ENCODE data around the gene PTPRCAP. TPM values are rescaled to one million over a fixed set of nuclear protein-coding genes. Genes with fewer than 3 reads are reported as not detected.

PTPRCAP gene
- total RNA-seq, 4 donors from 2014 or later = 5.6 to 7.2 (median 6.4) TPM

- no peak overlapping the region for H3K4me3 ChIP-seq (replicated peaks in 1 of 3)
- no peak overlapping the region for H3K27ac ChIP-seq
- no peak for DNase-seq
- intact Hi-C loops (cut with DNase I) = no loop called here
- no peaks in the 10 kb centered on the region for H3K27me3 ChIP-seq
- TF ChIP-seq CTCF (IDR thresholded peaks at IDR 0.05) (no peak), POLR2A (IDR thresholded peaks at IDR 0.05) (no peak)
- H3K36me3 ChIP-seq = peaks cover 42 to 43% of the 10 kb centered on the region in 2 donors
- 65 to 72% methylated on average over 6 of the region's 6 CpGs for WGBS, 2 donors
- H3K9me3 ChIP-seq = no peaks in the 10 kb centered on the region
- peaks cover 5 to 24% of the 10 kb centered on the region in 2 donors for H3K4me1 ChIP-seq
Measured at GRCh38 chr11:67436459-67437081, 912 bp downstream of the PTPRCAP start.

- Histone ChIP-seq H3K4me3 (replicated peaks in 1 of 3) (no peak overlapping the region), H3K4me1 (peaks cover 5 to 22% of the 10 kb centered on the region in 2 donors), H3K36me3 (peaks cover 40 to 46% of the 10 kb centered on the region in 2 donors), H3K9me3 (no peaks in the 10 kb centered on the region), H3K27ac (no peak overlapping the region), H3K27me3 (no peaks in the 10 kb centered on the region)
- intact Hi-C loops (cut with DNase I) = no loop called here
- no peak for TF ChIP-seq CTCF (IDR thresholded peaks at IDR 0.05)
- no peak for TF ChIP-seq POLR2A (IDR thresholded peaks at IDR 0.05)
- 87 to 95% methylated on average over 14 of the region's 38 CpGs for WGBS, 2 donors
- DNase-seq = no peak
Measured at GRCh38 chr11:67435727-67436458, 1.6 kb downstream of the PTPRCAP start.

- intact Hi-C loops (cut with DNase I) = no loop called here
- Histone ChIP-seq H3K4me1 (peaks cover 5 to 15% of the 10 kb centered on the region in 2 donors), H3K9me3 (no peaks in the 10 kb centered on the region), H3K36me3 (peaks cover 40 to 41% of the 10 kb centered on the region in 2 donors), H3K27me3 (no peaks in the 10 kb centered on the region), H3K27ac (no peak overlapping the region), H3K4me3 (replicated peaks in 1 of 3) (no peak overlapping the region)
- 87 to 90% methylated on average over 9 to 26 of the region's 26 CpGs for WGBS, 2 donors
- no peak for DNase-seq
- TF ChIP-seq CTCF (IDR thresholded peaks at IDR 0.05) (no peak), POLR2A (IDR thresholded peaks at IDR 0.05) (no peak)
Measured at GRCh38 chr11:67435031-67435726, 2.3 kb downstream of the PTPRCAP start.

- no peak for DNase-seq
Measured at GRCh38 chr11:67434395-67434881, 3.0 kb downstream of the PTPRCAP start.

More at GRCh38 chr11:67434395-67434881, 3.0 kb downstream of the PTPRCAP start:
- Histone ChIP-seq H3K27ac (no peak overlapping the region), H3K9me3 (no peaks in the 10 kb centered on the region), H3K27me3 (no peaks in the 10 kb centered on the region), H3K36me3 (peaks cover 40 to 41% of the 10 kb centered on the region in 2 donors), H3K4me3 (replicated peaks in 1 of 3) (no peak overlapping the region), H3K4me1 (peaks cover 2 to 15% of the 10 kb centered on the region in 2 donors)
- WGBS, 2 donors = 85% methylated on average over 14 of the region's 23 CpGs; no CpG with 5 or more reads in 1 of the 2 donors
- no peak for TF ChIP-seq POLR2A (IDR thresholded peaks at IDR 0.05)
- no peak for TF ChIP-seq CTCF (IDR thresholded peaks at IDR 0.05)
- intact Hi-C loops (cut with DNase I) = no loop called here
